SK-N-SH (cell line): ENCODE data around the gene STARD10. TPM values are rescaled to one million over a fixed set of nuclear protein-coding genes. Genes with fewer than 3 reads are reported as not detected.
"Not testable (repeated sequence)": the region's sequence is repeated elsewhere in the genome, so short reads cannot be mapped to it uniquely, and the experiment has no call there.

Experiments used
- CTCF ChIA-PET: fragments of 300-600, 350-600 bp; formaldehyde crosslinking; extraction: SDS; loops from one replicate; lab custom pipeline; 2021; lab: Yijun Ruan, JAX
- POLR2A ChIA-PET: fragments of 350-600 bp; sonication (Branson Sonifier 250); formaldehyde crosslinking; extraction: SDS; loops from one replicate; lab custom pipeline; 2020; ENCODE audit warnings: antibody characterized with exemption, inconsistent platforms; lab: Yijun Ruan, JAX
- DNase-seq: peaks from one replicate; pipeline ENCODE4 v3.0.0; 2012
- H2AFZ ChIP-seq: fragments of 200-600 bp; sonication (generic); 2 replicates; pipeline ENCODE4 v1.8.1; 2016; ENCODE audit warnings: antibody characterized with exemption, mild to moderate bottlenecking, low read depth
- H3F3A ChIP-seq: fragments of 200-600 bp; sonication (generic); replicated peaks from 2 replicates; pipeline ENCODE3; 2016; ENCODE audit warnings: antibody characterized with exemption, mild to moderate bottlenecking; ENCODE audit not compliant: insufficient read depth
- H3K27ac ChIP-seq, 2 experiments: fragments of 200-500 bp in 1 of 2; fragments of 200-600 bp in 1 of 2; sonication (Bioruptor generic) in 1 of 2; sonication (generic), shearing (Covaris generic) in 1 of 2; 2 replicates each; pipeline versions ENCODE4 v1.5.1 to v1.6.1; 2014 to 2016; ENCODE audit warnings: low read depth in 2 of 2, inconsistent platforms in 1 of 2, low read length in 1 of 2, mild to moderate bottlenecking in 1 of 2, mixed read lengths in 1 of 2
- H3K27me3 ChIP-seq: fragments of 200-600 bp; sonication (generic), shearing (Covaris generic); 2 replicates; pipeline ENCODE4 v1.6.1; 2016; ENCODE audit warnings: mixed run types; ENCODE audit not compliant: insufficient read depth
- H3K36me3 ChIP-seq, 2 experiments: fragments of 200-500 bp in 1 of 2; fragments of 200-600 bp in 1 of 2; sonication (Bioruptor generic) in 1 of 2; sonication (generic) in 1 of 2; replicated peaks in 1 of 2; 2 replicates each; pipeline versions ENCODE3 to v1.5.1; 2014 to 2016; ENCODE audit warnings: low read length in 1 of 2, mild to moderate bottlenecking in 1 of 2; ENCODE audit not compliant: insufficient read depth in 2 of 2, control insufficient read depth in 1 of 2
- H3K4me1 ChIP-seq, 2 experiments: fragments of 200-500 bp in 1 of 2; fragments of 200-600 bp in 1 of 2; sonication (Bioruptor generic) in 1 of 2; sonication (generic), shearing (Covaris generic) in 1 of 2; 2 replicates each; pipeline versions ENCODE4 v1.5.1 to v1.6.1; 2014 to 2016; ENCODE audit warnings: low read depth in 1 of 2, low read length in 1 of 2, mixed run types in 1 of 2; ENCODE audit not compliant: insufficient read depth in 2 of 2, control insufficient read depth in 1 of 2
- H3K4me2 ChIP-seq: fragments of 200-600 bp; sonication (generic), shearing (Covaris generic); 2 replicates; pipeline ENCODE4 v1.6.1; 2017; ENCODE audit warnings: mixed run types
- H3K4me3 ChIP-seq, 2 experiments: fragments of 200-500 bp in 1 of 2; fragments of 200-600 bp in 1 of 2; sonication (Bioruptor generic) in 1 of 2; sonication (generic), shearing (Covaris generic) in 1 of 2; 2 replicates each; pipeline versions ENCODE4 v1.5.1 to v1.8.1; 2014 to 2016; ENCODE audit warnings: low read depth in 2 of 2, inconsistent platforms in 1 of 2, low read length in 1 of 2, mild to moderate bottlenecking in 1 of 2, mixed read lengths in 1 of 2, moderate library complexity in 1 of 2
- H3K79me2 ChIP-seq: fragments of 200-600 bp; sonication (generic); 2 replicates; pipeline ENCODE4 v1.8.1; 2017; ENCODE audit warnings: mild to moderate bottlenecking; ENCODE audit not compliant: insufficient read depth
- H3K9ac ChIP-seq: fragments of 200-600 bp; sonication (generic); 2 replicates; pipeline ENCODE4 v1.6.1; 2017; ENCODE audit warnings: mixed run types
- H3K9me2 ChIP-seq: fragments of 200-600 bp; sonication (generic); 2 replicates; pipeline ENCODE4 v1.6.1; 2017; ENCODE audit warnings: mixed run types
- H3K9me3 ChIP-seq: fragments of 200-600 bp; sonication (generic); 2 replicates; pipeline ENCODE4 v1.6.1; 2017; ENCODE audit warnings: mixed run types, mild to moderate bottlenecking, moderate library complexity
- H4K20me1 ChIP-seq: fragments of 200-600 bp; sonication (generic); 2 replicates; pipeline ENCODE4 v1.6.1; 2017; ENCODE audit warnings: mild to moderate bottlenecking, mixed run types; ENCODE audit not compliant: insufficient read depth
- ELF1 ChIP-seq: IDR thresholded peaks from 2 replicates; pipeline ENCODE4 v1.4.0; 2012
- EP300 ChIP-seq, 2 experiments: IDR thresholded peaks; 2 replicates each; pipeline versions ENCODE4 v1.4.0 to v1.6.1; 2012; ENCODE audit warnings: borderline replicate concordance in 1 of 2, low read depth in 1 of 2, low read length in 1 of 2
- GABPA ChIP-seq: IDR thresholded peaks from 2 replicates; pipeline ENCODE4 v1.4.0; 2012; ENCODE audit warnings: low read depth, mild to moderate bottlenecking
- GATA2 ChIP-seq: sonication (generic); formaldehyde crosslinking; IDR thresholded peaks from 2 replicates; pipeline ENCODE4 v1.5.0; 2020; ENCODE audit warnings: mild to moderate bottlenecking, missing genetic modification reagents
- JUND ChIP-seq: IDR thresholded peaks from 2 replicates; pipeline ENCODE4 v1.4.0; 2012
- NFIC ChIP-seq: IDR thresholded peaks from 2 replicates; pipeline ENCODE4 v1.4.0; 2012; ENCODE audit warnings: borderline replicate concordance
- PBX3 ChIP-seq: IDR thresholded peaks from 2 replicates; pipeline ENCODE4; 2012
- POLR2AphosphoS5 ChIP-seq: IDR thresholded peaks from 2 replicates; pipeline ENCODE4 v1.6.1; 2012; ENCODE audit warnings: low read depth, low read length
- SIN3A ChIP-seq: IDR thresholded peaks from 2 replicates; pipeline ENCODE4 v1.6.1; 2012; ENCODE audit warnings: low read depth, mild to moderate bottlenecking, low read length, moderate library complexity, borderline replicate concordance
- SMC3 ChIP-seq: IDR thresholded peaks from 2 replicates; pipeline ENCODE4 v1.6.1; 2012; ENCODE audit warnings: low read depth, low read length, improper control_type of control experiment
- TAF1 ChIP-seq: IDR thresholded peaks from 2 replicates; pipeline ENCODE4 v1.6.1; 2012; ENCODE audit warnings: low read depth, mild to moderate bottlenecking, low read length, moderate library complexity, borderline replicate concordance
- TCF12 ChIP-seq: IDR thresholded peaks from 2 replicates; pipeline ENCODE4 v1.4.0; 2012
- TEAD4 ChIP-seq: IDR thresholded peaks from 2 replicates; pipeline ENCODE4 v1.4.0; 2012; ENCODE audit warnings: mild to moderate bottlenecking, borderline replicate concordance; ENCODE audit not compliant: insufficient read depth
- YY1 ChIP-seq: IDR thresholded peaks from 2 replicates; pipeline ENCODE4 v1.4.0; 2012; ENCODE audit warnings: low read depth, mild to moderate bottlenecking
- WGBS: methylation state at CpG from one replicate; pipeline ENCODE4 v1.1.6; 2017; ENCODE audit warnings: low lambda C conversion rate; 5-methylcytosine and 5-hydroxymethylcytosine counted together
- polyA plus RNA-seq, 3 experiments: library from polyadenylated mRNA; depleted of rRNA; stranded (reverse); fragments of >200 nt; gene quantifications; 2 replicates each; pipeline ENCODE4 v1.2.3, GENCODE V29; 2012
- TF ChIP-seq, protein P1 (sequence below): IDR thresholded peaks from 2 replicates; pipeline ENCODE4 v1.4.0; 2012; ENCODE audit warnings: low read depth

STARD10 gene
- polyA plus RNA-seq, 1 of the 3 experiments (the other 2 are of a cell fraction), result 47.7 TPM

DNA sequence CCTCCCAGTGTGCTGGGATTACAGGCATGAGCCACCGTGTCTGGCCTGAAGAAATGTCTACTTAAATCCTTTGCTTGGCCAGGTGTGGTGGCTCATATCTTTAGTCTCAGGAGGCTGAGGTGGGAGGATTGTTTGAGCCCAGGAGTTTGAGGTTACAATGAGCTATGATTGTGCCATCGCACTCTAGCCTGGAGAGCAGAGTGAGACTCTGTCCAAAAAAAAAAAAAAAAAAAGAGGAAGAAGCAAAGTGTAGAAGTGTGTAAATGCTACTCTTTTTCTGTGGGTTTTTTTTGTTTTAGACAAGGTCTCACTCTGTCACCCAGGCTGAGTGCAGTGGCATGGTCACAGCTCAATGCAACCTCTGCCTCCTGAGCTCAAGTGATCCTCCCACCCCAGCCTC is 13.9 kb upstream of the STARD10 start:
- Histone ChIP-seq H3K36me3 (no peaks in the 10 kb centered on the region), H3K4me2 (no peak overlapping the region), H3K79me2 (peaks cover 16% of the 10 kb centered on the region; the same call in 1 of the 2 replicates), H3K9ac (no peak overlapping the region), H4K20me1 (no peaks in the 10 kb centered on the region), H3K9me2 (no peaks in the 10 kb centered on the region), H3K4me3 (no peak overlapping the region), H3K27me3 (no peaks in the 10 kb centered on the region), H2AFZ (no peak overlapping the region), H3K4me1 (peaks cover 0 to 7% of the 10 kb centered on the region in 2 experiments; a peak in 2 of 4 replicates), H3K9me3 (no peaks in the 10 kb centered on the region), H3K27ac (no peak overlapping the region), H3F3A (peaks cover 5% of the 10 kb centered on the region)
- POLR2A ChIA-PET, result no interaction called here
- DNase-seq, result no peak
- CTCF ChIA-PET, result interaction anchor here (1.1 kb wide), 1 partner anchor 82 kb away, joined by 3 read pairs; no protein-coding TSS in a partner anchor
- TF ChIP-seq TAF1 (no peak), TCF12 (no peak), EP300 (IDR thresholded peaks at IDR 0.05; ENCODE audit: borderline replicate concordance in 1 of 2, low read depth in 1 of 2, low read length in 1 of 2) (no peak), JUND (no peak), SMC3 (no peak), GABPA (no peak)
- TF ChIP-seq, protein P1, sequence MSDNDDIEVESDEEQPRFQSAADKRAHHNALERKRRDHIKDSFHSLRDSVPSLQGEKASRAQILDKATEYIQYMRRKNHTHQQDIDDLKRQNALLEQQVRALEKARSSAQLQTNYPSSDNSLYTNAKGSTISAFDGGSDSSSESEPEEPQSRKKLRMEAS, result no peak
- 91% methylated on average over 2 of the region's 2 CpGs for WGBS

- H4K20me1 ChIP-seq, result no peaks in the 10 kb centered on the region
- H2AFZ ChIP-seq, result no peak overlapping the region
- no peaks in the 10 kb centered on the region for H3K9me3 ChIP-seq
- H3K9ac ChIP-seq, result no peak overlapping the region
- peaks cover 0 to 2% of the 10 kb centered on the region in 2 experiments; a peak in 1 of 4 replicates for H3K4me1 ChIP-seq
- H3K27ac ChIP-seq, result no peak overlapping the region
- POLR2A ChIA-PET, result no interaction called here
- H3K4me2 ChIP-seq, result no peak overlapping the region
- peaks cover 5% of the 10 kb centered on the region for H3F3A ChIP-seq
- H3K36me3 ChIP-seq, result no peaks in the 10 kb centered on the region
- H3K4me3 ChIP-seq, result no peak overlapping the region
- H3K79me2 ChIP-seq, result peaks cover 11% of the 10 kb centered on the region; the same call in 1 of the 2 replicates
- DNase-seq, result no peak
- WGBS, result 78% methylated on average over 5 of the region's 5 CpGs
- H3K27me3 ChIP-seq, result no peaks in the 10 kb centered on the region
- CTCF ChIA-PET, result interaction anchor here (1.1 kb wide), 1 partner anchor 82 kb away, joined by 3 read pairs; no protein-coding TSS in a partner anchor
- no peak for TF ChIP-seq TCF12
- TF ChIP-seq SIN3A, result no peak
- TF ChIP-seq YY1, result no peak
- no peak for TF ChIP-seq TEAD4
- no peak for TF ChIP-seq PBX3
- no peak for TF ChIP-seq ELF1
- no peak for TF ChIP-seq GATA2 (CRISPR knock-in tag)
- no peak for TF ChIP-seq NFIC
- TF ChIP-seq POLR2AphosphoS5, result no peak
- TF ChIP-seq, all 33 proteins: peak for 0
- no peaks in the 10 kb centered on the region for H3K9me2 ChIP-seq
Observed at GRCh38 chr11:72807021-72807693, 13.3 kb upstream of the STARD10 start.

- CTCF ChIA-PET, H4K20me1 ChIP-seq, H3K9me2 ChIP-seq, DNase-seq, H3K4me3 ChIP-seq, H3K4me2 ChIP-seq, H3K27ac ChIP-seq, H3K27me3 ChIP-seq, H3K4me1 ChIP-seq, H3K79me2 ChIP-seq, H3K9me3 ChIP-seq, H3K9ac ChIP-seq, H3K36me3 ChIP-seq, POLR2A ChIA-PET, H2AFZ ChIP-seq, H3F3A ChIP-seq: not testable (repeated sequence)
- 100% methylated on average over 1 of the region's 1 CpG for WGBS
Observed at GRCh38 chr11:72806378-72806777, 12.5 kb upstream of the STARD10 start.
